GM11168 (cell line): Measurements from ENCODE around the gene RELB.

Experiments
- in situ Hi-C: fragments of 300-500 bp; cut with MboI; formaldehyde crosslinking; loops from one replicate; pipeline ENCODE4 v1.12.0; 2022; ENCODE audit warnings: low sequenced_read_pairs; ENCODE audit not compliant: unreplicated experiment

RELB gene

DNA sequence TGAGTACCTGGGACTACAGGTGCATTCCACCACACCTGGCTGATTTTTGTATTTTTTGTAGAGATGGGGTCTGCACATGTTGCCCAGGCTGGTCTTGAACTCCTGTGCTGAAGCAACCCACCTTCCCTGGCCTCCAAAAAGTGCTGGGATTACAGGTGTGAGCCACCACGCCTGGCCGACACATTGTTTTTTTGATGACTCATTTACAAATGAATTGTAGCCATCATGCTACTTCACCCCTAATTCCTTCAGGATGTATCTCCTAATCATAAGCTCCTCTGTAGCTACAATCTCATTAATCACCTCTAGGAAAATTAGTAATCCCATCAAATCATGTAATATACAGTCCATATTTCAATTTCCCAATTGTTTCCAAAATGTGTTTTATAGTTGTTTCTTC lies 17.9 kb downstream of the RELB start:
- in situ Hi-C loops = no loop called here

- in situ Hi-C loops = no loop called here
These were observed 18.8 kb downstream of the RELB start for GRCh38 chr19:45020071-45020470.

DNA sequence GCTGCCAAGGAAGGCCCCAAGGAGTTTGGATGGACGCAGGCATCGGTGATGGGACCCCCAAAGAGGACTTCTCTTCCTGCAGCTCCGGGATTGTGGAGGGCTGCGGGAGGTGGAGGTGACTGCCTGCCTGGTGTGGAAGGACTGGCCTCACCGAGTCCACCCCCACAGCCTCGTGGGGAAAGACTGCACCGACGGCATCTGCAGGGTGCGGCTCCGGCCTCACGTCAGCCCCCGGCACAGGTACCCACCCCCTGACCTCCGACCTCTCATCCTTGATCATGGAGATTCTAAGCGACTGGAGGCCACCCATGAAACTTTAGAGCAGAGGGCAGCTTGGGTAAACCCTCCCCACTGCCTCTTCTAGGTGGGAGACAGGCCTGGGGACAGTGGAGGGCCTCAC lies 20.7 kb downstream of the RELB start:
- in situ Hi-C loops = no loop called here

- in situ Hi-C loops = no loop called here
These were observed 21.8 kb downstream of the RELB start for GRCh38 chr19:45023048-45023447.

- in situ Hi-C loops = no loop called here
These were observed 24.0 kb downstream of the RELB start for GRCh38 chr19:45025264-45025663.

DNA sequence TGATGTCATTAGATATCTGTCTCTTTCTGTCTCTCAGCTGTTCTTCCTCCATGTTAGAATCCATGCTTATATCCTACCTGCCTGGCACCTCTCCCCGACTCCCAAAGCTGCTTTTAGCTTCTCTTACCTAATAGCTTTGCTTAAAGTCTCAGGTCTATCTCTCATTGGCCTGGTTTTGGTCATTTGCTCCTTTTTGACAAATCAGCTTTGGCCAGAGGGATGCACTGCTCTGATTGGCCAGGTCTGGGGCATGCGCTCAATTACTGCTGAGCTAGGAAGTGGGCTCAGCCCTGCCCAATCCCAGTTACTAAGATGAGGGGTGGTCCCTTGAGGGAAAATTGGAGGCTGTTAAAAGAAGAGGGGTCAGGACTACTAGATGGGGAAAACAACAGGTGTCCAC lies 26.1 kb downstream of the RELB start:
- in situ Hi-C loops = no loop called here

GRCh38 chr19:45030825-45031224 lies 29.6 kb downstream of the RELB start:
- in situ Hi-C loops = no loop called here

DNA sequence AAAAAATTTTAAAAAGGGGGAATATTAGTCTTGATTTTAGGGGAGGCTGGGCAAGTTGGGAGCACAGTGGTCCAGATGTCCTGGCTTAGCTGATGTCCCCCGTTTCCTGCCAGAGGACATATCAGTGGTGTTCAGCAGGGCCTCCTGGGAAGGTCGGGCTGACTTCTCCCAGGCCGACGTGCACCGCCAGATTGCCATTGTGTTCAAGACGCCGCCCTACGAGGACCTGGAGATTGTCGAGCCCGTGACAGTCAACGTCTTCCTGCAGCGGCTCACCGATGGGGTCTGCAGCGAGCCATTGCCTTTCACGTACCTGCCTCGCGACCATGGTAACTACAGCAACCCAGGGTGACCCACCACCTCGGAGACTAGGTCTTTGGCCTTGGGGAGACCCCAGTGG lies 31.2 kb downstream of the RELB start:
- in situ Hi-C loops = no loop called here

DNA sequence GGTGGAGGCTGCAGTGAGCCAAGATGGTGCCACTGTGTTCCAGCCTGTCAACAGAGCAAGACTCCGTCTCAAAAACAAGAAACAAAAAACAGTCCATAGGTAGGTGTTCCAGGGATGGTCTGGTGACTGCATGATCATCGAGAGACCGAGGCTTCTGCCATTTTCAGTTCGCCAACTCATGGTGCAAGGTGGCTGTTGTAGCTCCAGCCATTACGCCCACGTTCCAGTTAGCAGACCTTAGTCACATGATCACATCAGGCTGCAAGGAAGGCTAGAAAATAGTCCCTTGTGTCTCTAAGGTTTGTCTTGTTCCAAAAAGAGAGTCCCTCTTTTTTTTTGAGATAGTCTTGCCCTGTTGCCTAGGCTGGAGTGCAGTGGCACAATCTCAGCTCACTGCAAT lies 34.5 kb downstream of the RELB start:
- in situ Hi-C loops = no loop called here

- in situ Hi-C loops = no loop called here
These were observed 36.3 kb downstream of the RELB start for GRCh38 chr19:45037393-45038169.

GRCh38 chr19:45038931-45039893 lies 37.9 kb downstream of the RELB start, which contains the start of gene CLASRP:
TSS of gene CLASRP (plus strand) at chr19:45039045. CDS start at chr19:45040213, 1,168 bp downstream.
- in situ Hi-C loops = no loop called here

GRCh38 chr19:45040059-45040771 lies 39.0 kb downstream of the RELB start:
- in situ Hi-C loops = no loop called here

DNA sequence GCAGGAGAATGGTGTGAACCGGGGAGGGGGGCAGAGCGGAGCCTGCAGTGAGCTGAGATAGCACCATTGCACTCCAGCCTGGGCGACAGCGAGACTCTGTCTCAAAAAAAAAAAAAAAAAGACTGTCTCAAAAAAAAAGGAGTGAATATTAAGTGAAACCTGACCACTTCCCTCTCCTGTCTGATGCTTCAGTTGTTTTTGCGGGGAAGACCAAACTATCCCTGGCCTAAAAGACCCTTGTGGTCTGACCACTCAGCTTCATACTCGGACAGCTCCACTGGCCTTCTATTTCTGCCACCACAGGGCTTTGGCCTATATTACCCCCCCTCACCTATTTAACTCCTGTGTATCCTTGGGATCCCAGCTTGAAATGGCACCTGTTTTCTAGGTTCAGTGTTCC lies 39.9 kb downstream of the RELB start:
- in situ Hi-C loops = no loop called here

GRCh38 chr19:45045671-45046353 lies 44.5 kb downstream of the RELB start:
- in situ Hi-C loops = no loop called here

- in situ Hi-C loops = no loop called here
These were observed 45.1 kb downstream of the RELB start for GRCh38 chr19:45046355-45046754.

DNA sequence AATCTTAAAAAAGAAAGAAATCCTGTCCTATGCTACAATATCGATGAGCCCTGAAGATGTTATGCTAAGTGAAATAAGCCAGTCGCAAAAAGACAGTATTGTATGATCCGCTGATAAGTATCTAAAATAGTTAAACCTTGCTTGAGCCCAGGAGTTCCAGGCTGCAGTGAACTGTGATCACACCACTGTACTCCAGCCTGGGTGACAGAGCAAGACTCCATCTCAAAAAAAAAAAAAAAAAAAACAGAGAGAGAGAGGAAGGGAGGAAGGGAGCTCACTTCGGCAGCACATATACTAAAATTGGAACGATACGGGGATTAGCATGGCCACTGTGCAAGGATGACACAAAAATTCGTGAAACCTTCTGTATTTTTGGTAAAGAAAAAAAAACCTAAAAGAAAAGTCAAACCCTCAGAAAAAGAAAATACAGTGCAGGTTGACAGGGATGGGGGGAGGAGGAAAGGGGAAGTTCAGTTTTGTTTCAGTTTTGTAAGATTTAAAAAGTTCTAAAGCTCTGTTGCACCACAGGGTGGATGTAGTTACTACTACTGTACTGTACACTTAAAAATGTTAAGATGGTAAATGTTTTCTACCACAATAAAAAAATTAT lies 46.0 kb downstream of the RELB start:
- in situ Hi-C loops = no loop called here

GRCh38 chr19:45049073-45049736 lies 47.9 kb downstream of the RELB start:
- in situ Hi-C loops = no loop called here

GRCh38 chr19:45050036-45050435 lies 48.8 kb downstream of the RELB start:
- in situ Hi-C loops = no loop called here

GRCh38 chr19:45051929-45052579 lies 50.8 kb downstream of the RELB start:
- in situ Hi-C loops = no loop called here
